Stomach (tissue), 4 donors: ENCODE results near the gene LILRB3.

ENCODE experiments used
- EP300 ChIP-seq: sonication (generic); formaldehyde crosslinking; IDR thresholded peaks from one replicate; pipeline ENCODE4 v1.6.1; 2017; ENCODE audit warnings: antibody characterized with exemption
- POLR2A ChIP-seq, 4 donors: fragments of 450-650 bp; IDR thresholded peaks; one replicate each; pipeline ENCODE4 v1.6.1; 2016; ENCODE audit warnings: antibody characterized with exemption in 4 of 4, control low read depth in 2 of 4, mild to moderate bottlenecking in 1 of 4, moderate library complexity in 1 of 4
- POLR2AphosphoS5 ChIP-seq, 3 donors: sonication (generic); formaldehyde crosslinking; IDR thresholded peaks; one replicate each; pipeline ENCODE4 v1.6.1; 2016; ENCODE audit warnings: antibody characterized with exemption in 3 of 3
- TF ChIP-seq, protein P1 (sequence below), 7 experiments: fragments of 450-650 bp in 4 of 7; fragments of 200-600 bp in 3 of 7; sonication (generic) in 3 of 7; IDR thresholded peaks; one replicate each; pipeline ENCODE4 v1.5.1; 2016 to 2019; ENCODE audit warnings: antibody characterized with exemption in 7 of 7, control low read depth in 2 of 7, mild to moderate bottlenecking in 1 of 7

DNA sequence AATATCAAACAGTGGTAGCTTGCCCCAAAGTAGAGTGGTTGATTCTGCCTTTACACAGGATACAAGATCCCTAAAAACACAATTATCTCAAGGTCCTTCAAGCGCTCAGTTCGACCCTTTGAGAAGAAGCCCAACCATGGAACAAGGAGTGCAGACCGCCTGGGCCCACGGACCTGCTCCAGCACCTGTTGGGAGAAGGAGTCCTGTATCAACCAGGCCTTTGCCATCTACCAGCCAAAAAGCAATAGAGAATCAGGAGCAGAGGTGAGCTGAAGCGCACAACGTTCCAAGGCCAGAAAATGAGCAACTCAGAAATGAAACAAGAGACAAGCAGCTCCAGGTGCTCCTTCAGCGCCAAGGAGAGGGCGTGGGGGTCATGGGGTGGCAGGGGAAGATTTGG lies 6.3 kb upstream of the LILRB3 start:
- TF ChIP-seq EP300 (no peak), POLR2A (IDR thresholded peaks at IDR 0.05) (no peak), POLR2AphosphoS5 (IDR thresholded peaks at IDR 0.05) (no peak)
- TF ChIP-seq, protein P1, sequence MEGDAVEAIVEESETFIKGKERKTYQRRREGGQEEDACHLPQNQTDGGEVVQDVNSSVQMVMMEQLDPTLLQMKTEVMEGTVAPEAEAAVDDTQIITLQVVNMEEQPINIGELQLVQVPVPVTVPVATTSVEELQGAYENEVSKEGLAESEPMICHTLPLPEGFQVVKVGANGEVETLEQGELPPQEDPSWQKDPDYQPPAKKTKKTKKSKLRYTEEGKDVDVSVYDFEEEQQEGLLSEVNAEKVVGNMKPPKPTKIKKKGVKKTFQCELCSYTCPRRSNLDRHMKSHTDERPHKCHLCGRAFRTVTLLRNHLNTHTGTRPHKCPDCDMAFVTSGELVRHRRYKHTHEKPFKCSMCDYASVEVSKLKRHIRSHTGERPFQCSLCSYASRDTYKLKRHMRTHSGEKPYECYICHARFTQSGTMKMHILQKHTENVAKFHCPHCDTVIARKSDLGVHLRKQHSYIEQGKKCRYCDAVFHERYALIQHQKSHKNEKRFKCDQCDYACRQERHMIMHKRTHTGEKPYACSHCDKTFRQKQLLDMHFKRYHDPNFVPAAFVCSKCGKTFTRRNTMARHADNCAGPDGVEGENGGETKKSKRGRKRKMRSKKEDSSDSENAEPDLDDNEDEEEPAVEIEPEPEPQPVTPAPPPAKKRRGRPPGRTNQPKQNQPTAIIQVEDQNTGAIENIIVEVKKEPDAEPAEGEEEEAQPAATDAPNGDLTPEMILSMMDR (IDR thresholded peaks at IDR 0.05), result no peak
